ENCODE data around the gene PRAC1. TPM values are rescaled to one million over a fixed set of nuclear protein-coding genes. Genes with fewer than 3 reads are reported as not detected.

The PRAC1 gene
- total RNA-seq, 1 experiment from 2014 or later = not detected

DNA sequence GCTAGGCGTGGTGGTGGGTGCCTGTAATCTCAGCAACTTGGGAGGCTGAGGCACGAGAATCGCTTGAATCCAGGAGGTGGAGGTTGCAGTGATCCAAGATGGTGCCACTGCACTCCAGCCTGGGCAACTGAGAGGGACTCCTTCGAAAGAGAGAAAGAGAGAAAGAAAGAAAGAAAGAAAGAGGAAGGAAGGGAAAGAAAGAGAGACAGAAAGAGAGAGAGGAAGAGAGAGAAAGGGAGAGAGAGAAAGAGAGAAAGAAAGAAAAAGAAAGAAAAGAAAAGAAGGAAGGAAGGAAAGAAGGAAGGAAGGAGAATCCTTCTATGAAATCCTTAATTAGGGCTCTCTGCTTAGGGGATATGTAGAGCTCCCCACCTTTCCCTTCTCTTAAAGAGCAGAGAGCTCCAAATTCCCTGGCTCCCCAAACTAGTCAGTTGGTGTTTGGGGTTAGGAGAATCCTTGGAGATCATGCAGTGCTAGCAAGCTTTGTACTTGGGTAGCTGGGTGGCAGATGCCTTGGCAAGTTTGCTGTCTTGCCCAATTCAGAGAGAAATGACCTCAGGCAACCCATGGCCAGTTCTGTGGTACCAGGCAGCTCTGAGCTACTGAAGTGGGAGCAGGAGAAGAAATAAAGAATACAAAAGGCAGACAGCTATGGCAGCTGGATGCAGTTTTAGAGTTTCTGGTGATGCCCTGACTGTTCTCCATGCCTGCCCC, 15.2 kb upstream of the PRAC1 start:
- Mint-ChIP-seq H3K27me3 (ENCODE audit: unreplicated experiment) (peaks cover 93% of the 10 kb centered on the region), H3K27ac (ENCODE audit: unreplicated experiment) (no peak overlapping the region), H3K9me3 (ENCODE audit: low read depth, unreplicated experiment) (no peaks in the 10 kb centered on the region), H3K4me1 (ENCODE audit: low read depth, unreplicated experiment) (peaks cover 9% of the 10 kb centered on the region), H3K4me3 (ENCODE audit: low read depth, unreplicated experiment) (no peak overlapping the region), H3K36me3 (ENCODE audit: insufficient read depth, unreplicated experiment) (no peaks in the 10 kb centered on the region)
- intact Hi-C loops (cut with micrococcal nuclease; ENCODE audit: unreplicated experiment) = no loop called here
- TF ChIP-seq, protein P1, sequence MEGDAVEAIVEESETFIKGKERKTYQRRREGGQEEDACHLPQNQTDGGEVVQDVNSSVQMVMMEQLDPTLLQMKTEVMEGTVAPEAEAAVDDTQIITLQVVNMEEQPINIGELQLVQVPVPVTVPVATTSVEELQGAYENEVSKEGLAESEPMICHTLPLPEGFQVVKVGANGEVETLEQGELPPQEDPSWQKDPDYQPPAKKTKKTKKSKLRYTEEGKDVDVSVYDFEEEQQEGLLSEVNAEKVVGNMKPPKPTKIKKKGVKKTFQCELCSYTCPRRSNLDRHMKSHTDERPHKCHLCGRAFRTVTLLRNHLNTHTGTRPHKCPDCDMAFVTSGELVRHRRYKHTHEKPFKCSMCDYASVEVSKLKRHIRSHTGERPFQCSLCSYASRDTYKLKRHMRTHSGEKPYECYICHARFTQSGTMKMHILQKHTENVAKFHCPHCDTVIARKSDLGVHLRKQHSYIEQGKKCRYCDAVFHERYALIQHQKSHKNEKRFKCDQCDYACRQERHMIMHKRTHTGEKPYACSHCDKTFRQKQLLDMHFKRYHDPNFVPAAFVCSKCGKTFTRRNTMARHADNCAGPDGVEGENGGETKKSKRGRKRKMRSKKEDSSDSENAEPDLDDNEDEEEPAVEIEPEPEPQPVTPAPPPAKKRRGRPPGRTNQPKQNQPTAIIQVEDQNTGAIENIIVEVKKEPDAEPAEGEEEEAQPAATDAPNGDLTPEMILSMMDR (IDR thresholded peaks at IDR 0.05; ENCODE audit: unreplicated experiment) = no peak
- CTCF ChIA-PET = interaction anchor here (2.4 to 2.7 kb wide), 2 partner anchors 9 to 13 kb away, joined by 5 to 16 read pairs; partner anchors contain the start of gene HOXB13
- no peak for DNase-seq
- no TSS peak for BruUV-seq (replicated peaks)

DNA sequence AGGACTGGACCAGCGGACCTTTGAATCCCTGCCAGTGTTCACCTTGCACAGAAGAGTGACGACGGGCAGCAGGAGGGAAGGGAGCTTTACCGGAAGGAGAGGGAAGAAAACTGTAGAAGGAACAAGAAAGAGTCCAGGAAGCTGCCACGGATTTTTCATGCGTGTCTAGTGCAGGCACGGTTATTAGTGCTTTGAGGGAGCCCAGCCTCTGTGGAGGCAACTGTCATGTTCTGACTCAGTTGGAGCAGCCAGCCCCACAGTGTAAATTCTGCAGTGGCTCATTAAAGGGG, 12.7 kb upstream of the PRAC1 start:
- intact Hi-C loops (cut with micrococcal nuclease; ENCODE audit: unreplicated experiment) = no loop called here
- CTCF ChIA-PET = interaction anchor here (0.5 to 1.6 kb wide), 4 partner anchors 11 to 139 kb away, joined by 3 to 11 read pairs (median 4); partner anchors contain the start of gene PRAC2
- H3K27ac Mint-ChIP-seq (ENCODE audit: unreplicated experiment) = no peak overlapping the region
- H3K9me3 Mint-ChIP-seq (ENCODE audit: low read depth, unreplicated experiment) = no peaks in the 10 kb centered on the region
- no peaks in the 10 kb centered on the region for H3K36me3 Mint-ChIP-seq (ENCODE audit: insufficient read depth, unreplicated experiment)
- H3K27me3 Mint-ChIP-seq (ENCODE audit: unreplicated experiment) = peaks cover 90% of the 10 kb centered on the region
- no peak overlapping the region for H3K4me3 Mint-ChIP-seq (ENCODE audit: low read depth, unreplicated experiment)
- H3K4me1 Mint-ChIP-seq (ENCODE audit: low read depth, unreplicated experiment) = peaks cover 9% of the 10 kb centered on the region
- no peak for DNase-seq
- TF ChIP-seq, protein P1 (IDR thresholded peaks at IDR 0.05; ENCODE audit: unreplicated experiment) = no peak
- BruUV-seq (replicated peaks) = no TSS peak

DNA sequence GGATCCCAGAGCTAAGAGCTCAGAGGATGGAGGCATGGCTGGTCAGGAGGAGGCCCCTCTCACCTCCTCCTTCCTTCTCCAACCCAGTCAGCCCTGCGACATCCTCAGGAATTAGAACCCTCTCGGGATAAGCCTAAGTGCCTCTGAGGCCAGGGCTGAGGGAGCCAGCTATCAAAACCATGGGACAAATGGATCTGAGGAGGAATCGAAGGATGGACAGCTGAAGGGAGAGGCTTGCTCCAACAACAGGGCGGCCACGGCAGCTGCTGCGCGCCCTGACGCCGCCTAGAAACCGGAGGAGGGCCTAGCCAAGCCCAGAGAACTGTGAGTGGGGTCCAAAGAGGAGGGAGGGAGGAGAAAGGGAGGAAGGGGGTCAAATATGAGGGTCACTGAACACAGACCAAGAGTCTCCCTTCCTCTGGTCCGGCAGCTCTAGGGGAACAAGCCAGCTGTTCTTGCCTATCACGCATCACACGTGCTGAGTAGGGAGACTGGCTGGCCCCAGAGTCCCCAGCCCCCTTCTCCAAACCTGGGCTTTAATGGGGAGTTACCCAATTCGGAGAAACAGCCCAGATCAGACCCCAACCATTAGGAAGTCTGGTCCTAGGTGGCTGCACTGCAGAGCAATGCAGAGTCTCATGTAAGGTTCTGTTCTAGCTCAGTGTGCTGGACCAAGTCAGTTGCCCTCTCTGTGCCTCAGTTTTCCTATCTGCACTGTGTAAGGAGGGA, 12.2 kb upstream of the PRAC1 start:
- TF ChIP-seq, protein P1 (IDR thresholded peaks at IDR 0.05; ENCODE audit: unreplicated experiment) = no peak
- H3K36me3 Mint-ChIP-seq (ENCODE audit: insufficient read depth, unreplicated experiment) = no peaks in the 10 kb centered on the region
- no peak overlapping the region for H3K4me3 Mint-ChIP-seq (ENCODE audit: low read depth, unreplicated experiment)
- intact Hi-C loops (cut with micrococcal nuclease; ENCODE audit: unreplicated experiment) = no loop called here
- CTCF ChIA-PET = interaction anchor here (0.5 to 1.6 kb wide), 5 partner anchors 10 to 304 kb away, joined by 3 to 11 read pairs (median 4); partner anchors contain the start of gene PRAC2
- H3K4me1 Mint-ChIP-seq (ENCODE audit: low read depth, unreplicated experiment) = peaks cover 9% of the 10 kb centered on the region
- H3K27ac Mint-ChIP-seq (ENCODE audit: unreplicated experiment) = no peak overlapping the region
- peaks cover 92% of the 10 kb centered on the region for H3K27me3 Mint-ChIP-seq (ENCODE audit: unreplicated experiment)
- no TSS peak for BruUV-seq (replicated peaks)
- no peaks in the 10 kb centered on the region for H3K9me3 Mint-ChIP-seq (ENCODE audit: low read depth, unreplicated experiment)
- DNase-seq = no peak

DNA sequence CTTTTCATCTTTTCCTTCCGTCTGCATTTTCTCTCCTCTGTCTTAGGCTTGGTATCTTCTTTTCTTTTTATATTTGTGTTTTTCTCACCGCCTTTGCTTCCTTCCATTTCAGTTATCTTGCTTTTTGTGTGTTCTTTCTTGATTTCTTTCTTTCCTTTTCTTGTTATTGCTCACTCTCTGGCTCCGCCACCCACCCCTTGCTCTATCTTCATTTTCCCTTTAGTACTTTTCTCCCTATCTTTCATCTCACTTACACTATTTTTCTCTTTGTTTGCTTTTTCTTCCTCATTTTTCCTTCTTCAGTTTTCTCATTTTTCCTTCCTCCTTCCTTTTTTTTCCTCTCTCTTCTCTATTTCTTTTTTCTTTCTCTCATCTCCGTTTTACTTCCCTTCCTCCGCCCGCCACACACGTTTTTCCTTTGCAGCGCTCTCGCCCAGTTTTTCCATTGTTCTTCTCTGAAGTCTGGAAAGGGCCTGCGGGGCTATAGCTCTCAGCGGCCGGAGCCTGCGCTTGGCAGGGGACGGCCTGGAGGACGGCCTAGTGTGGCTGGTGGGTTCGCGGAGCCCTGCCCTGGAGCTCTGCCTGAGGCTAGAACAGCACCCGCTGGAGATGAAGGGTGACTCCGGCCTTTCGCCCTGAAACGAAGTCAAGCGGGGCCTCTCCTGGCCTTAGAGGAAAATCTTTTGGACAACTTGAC, 11.5 kb upstream of the PRAC1 start:
- intact Hi-C loops (cut with micrococcal nuclease; ENCODE audit: unreplicated experiment) = no loop called here
- no TSS peak for BruUV-seq (replicated peaks)
- CTCF ChIA-PET = interaction anchor here (0.5 to 1.6 kb wide), 4 partner anchors 10 to 305 kb away, joined by 3 to 11 read pairs (median 5); partner anchors contain the start of gene PRAC2
- H3K27me3 Mint-ChIP-seq (ENCODE audit: unreplicated experiment) = peaks cover 92% of the 10 kb centered on the region
- H3K4me1 Mint-ChIP-seq (ENCODE audit: low read depth, unreplicated experiment) = peaks cover 15% of the 10 kb centered on the region
- peaks cover 3% of the 10 kb centered on the region for H3K36me3 Mint-ChIP-seq (ENCODE audit: insufficient read depth, unreplicated experiment)
- no peaks in the 10 kb centered on the region for H3K9me3 Mint-ChIP-seq (ENCODE audit: low read depth, unreplicated experiment)
- TF ChIP-seq, protein P1 (IDR thresholded peaks at IDR 0.05; ENCODE audit: unreplicated experiment) = no peak
- DNase-seq = no peak
- peak overlapping the region; percentile 9 for H3K4me3 Mint-ChIP-seq (ENCODE audit: low read depth, unreplicated experiment)
- no peak overlapping the region for H3K27ac Mint-ChIP-seq (ENCODE audit: unreplicated experiment)
